GM21576 (cell line): ENCODE data around the gene ADAMTS13.
"Not testable (repeated sequence)": the region's sequence is repeated elsewhere in the genome, so short reads cannot be mapped to it uniquely, and the experiment has no call there.

ENCODE experiments used
- ATAC-seq: cut with Tn5 transposase; IDR thresholded peaks from one replicate; pipeline ENCODE4 v1.9.1; 2021; ENCODE audit warnings: mild to moderate bottlenecking, moderate library complexity; ENCODE audit not compliant: unreplicated experiment

Gene ADAMTS13

DNA sequence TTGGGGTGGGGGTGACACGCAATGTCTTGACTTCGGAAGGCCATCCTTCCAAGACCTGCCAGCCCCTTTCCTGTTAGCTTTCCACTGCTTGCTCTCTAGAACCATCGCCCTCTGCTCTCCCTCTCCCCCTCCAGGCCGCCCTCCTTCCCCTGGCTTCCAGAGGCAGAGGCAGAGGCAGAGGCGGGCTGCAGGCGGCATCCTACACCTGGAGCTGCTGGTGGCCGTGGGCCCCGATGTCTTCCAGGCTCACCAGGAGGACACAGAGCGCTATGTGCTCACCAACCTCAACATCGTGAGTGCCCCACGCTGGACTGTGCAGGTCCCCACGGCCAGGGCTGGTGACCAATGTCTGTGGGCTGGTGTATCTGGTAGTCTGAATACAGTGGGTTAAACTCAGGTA is 2.0 kb downstream of the ADAMTS13 start:
- ATAC-seq = no peak

DNA sequence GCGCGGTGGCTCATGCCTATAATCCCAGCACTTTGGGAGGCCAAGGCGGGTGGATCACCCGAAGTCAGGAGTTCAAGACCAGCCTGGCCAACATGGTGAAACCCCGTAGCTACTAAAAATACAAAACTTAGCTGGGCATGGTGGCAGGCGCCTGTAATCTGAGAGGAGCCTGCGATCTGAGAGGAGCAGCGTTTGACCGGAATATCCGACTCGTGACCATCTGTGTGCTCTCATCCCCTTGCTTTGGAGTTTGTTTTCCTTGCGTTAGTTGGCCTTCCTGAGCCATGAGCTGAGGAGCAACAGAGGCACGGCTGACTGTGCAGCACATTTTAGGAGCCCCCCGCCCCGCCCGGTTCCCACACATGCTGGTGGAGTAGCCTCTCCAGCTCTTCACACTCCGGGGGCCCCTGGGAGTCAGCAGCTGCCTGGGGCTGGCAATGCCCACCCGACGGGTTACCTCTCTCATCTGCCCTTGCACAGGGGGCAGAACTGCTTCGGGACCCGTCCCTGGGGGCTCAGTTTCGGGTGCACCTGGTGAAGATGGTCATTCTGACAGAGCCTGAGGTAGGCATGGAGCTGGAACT is 3.0 kb downstream of the ADAMTS13 start:
- no peak for ATAC-seq

DNA sequence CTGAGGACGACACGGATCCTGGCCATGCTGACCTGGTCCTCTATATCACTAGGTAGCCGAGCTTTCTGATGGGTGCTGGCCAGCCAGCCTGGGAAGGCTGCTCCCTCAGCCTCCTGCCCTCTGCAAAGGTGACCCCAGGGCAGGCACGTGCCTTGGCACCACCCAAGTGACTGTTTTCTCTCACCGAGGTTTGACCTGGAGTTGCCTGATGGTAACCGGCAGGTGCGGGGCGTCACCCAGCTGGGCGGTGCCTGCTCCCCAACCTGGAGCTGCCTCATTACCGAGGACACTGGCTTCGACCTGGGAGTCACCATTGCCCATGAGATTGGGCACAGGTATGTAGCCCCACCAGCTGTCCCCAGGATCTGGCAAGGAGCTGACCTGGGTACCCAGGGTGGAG is 3.8 kb downstream of the ADAMTS13 start:
- no peak for ATAC-seq

DNA sequence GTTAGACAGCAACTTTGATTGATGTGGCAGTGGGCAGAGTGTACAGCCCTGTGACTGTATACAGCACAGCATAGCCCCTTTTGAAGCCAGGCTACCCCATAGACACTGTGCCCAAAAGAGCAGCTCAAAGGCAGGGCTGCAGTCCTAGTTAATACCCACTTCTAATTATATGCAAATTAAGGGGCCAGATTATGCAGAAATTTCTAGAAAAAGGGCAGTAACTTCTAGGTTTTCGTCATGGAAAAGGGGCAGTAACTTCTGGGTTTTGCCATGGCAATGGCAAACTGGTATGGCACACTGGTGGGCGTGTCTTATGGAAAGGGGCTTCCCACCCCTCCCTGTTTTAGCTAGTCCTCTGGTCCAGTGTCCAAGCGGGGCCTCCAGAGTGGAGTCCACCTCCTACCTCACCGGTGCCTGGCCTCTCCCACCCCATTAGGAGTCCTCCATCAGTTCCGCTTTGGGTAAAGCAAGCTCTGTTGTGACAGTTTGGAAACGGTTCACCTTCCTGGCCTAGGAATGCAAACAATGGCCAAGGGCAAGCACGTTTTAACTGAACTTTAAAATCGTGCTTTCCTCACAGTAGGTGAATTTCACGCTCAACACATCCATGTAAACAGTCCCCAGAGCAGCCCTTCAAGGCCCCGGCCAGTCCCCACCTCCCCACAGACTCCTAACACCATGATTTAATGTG is 5.6 kb downstream of the ADAMTS13 start:
- ATAC-seq = no peak

DNA sequence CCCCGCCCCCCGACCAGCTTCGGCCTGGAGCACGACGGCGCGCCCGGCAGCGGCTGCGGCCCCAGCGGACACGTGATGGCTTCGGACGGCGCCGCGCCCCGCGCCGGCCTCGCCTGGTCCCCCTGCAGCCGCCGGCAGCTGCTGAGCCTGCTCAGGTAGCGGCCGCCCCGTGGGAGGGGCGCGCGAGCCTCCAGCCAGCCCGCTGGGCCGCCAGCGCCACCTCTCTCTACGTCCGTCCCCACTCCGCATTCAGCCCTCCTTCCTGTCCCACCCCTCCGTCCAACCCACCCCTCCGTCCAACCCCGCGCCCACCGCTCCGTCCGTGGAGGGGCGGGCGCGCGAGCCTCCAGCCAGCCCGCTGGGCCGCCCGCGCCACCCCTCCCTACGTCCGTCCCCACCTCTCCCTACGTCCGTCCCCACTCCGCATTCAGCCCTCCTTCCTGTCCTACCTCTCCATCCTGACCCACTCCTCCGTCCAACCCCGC is 6.5 kb downstream of the ADAMTS13 start:
- no peak for ATAC-seq

DNA sequence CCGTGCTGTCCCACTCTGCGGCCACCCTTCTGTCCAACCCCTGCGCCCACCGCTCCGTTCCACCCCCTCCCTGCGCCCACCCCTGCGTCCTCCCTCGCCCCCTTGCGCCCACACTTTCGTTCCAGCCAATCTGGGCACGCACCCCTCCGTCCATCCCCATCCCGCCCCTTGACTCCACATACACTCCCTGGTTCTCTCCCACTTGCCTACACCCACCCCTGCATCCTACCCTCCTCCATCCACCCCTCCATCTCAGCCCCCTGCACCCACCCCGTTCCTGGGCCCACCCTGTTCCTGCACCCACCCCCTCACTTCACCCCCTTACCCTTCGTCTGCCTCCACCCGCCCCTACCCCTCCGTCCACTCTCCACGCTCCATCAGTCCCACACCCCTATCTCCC is 7.0 kb downstream of the ADAMTS13 start:
- ATAC-seq = no peak

DNA sequence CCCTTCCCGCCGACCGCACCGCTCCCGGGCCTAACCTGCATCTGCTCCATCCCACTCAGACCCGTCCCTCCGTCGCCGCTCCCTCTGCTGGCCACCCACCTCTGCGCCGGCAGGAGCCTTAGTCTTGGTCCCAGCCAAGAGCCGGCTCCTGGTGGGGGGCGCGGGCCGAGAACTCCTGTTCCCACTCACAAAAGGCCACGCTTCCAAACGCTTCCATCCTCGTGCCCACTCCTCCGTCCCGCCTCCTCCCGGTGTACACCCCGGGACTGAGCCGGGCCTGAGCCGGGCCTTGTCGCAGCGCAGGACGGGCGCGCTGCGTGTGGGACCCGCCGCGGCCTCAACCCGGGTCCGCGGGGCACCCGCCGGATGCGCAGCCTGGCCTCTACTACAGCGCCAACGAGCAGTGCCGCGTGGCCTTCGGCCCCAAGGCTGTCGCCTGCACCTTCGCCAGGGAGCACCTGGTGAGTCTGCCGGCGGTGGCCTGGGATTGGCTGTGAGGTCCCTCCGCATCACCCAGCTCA is 7.5 kb downstream of the ADAMTS13 start:
- ATAC-seq = no peak

DNA sequence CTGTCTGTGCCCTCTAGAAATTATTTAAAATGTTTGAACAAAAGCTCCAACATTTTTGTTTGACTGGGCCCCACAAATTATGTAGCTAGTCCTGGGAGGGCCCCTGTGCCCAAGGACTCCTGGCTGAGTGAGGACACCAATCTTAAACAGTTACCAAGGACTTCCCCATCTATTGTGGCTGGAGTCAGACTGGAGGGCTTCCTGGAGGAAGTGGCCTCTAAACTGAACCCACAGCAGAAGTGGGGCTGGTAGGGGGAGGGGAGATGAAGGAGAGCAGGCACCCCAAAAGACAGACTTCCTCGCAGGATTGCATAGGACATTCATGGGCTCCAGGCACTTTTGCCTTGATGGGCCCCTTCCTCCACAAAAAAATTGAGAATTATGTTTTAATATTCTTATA is 8.1 kb downstream of the ADAMTS13 start:
- ATAC-seq = no peak

DNA sequence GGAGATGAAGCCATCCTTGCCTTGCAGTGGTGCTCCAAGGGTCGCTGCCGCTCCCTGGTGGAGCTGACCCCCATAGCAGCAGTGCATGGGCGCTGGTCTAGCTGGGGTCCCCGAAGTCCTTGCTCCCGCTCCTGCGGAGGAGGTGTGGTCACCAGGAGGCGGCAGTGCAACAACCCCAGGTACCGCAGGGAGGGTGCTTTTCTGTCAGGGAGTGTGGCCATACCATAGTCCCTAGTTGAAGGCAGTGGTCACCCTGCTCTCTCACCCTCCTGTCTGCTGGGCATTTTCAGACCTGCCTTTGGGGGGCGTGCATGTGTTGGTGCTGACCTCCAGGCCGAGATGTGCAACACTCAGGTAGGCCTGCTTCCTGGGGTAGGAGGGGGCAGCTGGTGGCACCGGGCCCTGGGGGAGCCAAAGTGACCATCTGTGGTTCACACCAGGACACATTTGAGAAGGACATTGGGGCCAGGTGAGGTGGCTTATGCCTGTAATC is 11.2 kb downstream of the ADAMTS13 start:
- no peak for ATAC-seq

DNA sequence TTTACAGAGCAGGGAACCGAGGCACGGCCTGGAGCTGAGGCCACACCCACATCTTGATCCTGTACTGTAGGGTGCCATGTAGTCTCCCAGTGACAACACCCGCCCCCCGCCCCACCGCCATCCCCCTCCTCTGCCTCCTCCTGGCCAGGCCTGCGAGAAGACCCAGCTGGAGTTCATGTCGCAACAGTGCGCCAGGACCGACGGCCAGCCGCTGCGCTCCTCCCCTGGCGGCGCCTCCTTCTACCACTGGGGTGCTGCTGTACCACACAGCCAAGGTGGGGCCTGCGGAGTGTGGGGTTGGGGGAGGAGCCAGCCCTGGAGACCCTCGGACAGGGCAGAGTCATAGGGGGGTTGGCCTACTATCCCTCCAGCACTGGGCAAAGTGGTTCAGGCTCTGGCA is 14.5 kb downstream of the ADAMTS13 start:
- ATAC-seq = no peak

DNA sequence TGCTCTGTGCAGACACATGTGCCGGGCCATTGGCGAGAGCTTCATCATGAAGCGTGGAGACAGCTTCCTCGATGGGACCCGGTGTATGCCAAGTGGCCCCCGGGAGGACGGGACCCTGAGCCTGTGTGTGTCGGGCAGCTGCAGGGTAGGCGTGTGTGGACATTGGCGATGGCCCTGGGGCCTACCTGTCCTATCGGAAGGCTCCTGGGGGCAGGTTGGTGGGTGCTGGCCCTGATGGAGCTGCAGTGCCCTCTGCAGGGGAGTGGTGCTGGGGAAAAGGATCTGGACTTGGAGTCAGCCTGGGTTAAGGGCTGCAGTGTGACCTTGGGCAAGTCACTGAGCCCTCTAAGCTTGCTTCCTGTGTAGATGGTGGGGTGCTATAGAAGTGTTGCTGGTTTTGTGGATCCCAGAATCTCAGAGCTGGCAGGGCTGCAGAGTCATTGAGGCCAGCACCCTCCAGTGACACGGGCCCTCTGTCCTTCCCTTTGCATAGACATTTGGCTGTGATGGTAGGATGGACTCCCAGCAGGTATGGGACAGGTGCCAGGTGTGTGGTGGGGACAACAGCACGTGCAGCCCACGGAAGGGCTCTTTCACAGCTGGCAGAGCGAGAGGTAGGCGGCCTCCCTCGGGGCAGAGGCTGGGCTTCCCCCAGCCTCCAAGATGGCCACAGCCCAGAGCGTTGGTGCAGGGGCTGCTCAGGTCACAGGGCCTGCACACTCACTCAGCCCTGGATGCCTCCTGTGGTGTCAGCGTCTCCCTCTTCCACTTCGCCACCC is 15.8 kb downstream of the ADAMTS13 start:
- ATAC-seq = no peak

DNA sequence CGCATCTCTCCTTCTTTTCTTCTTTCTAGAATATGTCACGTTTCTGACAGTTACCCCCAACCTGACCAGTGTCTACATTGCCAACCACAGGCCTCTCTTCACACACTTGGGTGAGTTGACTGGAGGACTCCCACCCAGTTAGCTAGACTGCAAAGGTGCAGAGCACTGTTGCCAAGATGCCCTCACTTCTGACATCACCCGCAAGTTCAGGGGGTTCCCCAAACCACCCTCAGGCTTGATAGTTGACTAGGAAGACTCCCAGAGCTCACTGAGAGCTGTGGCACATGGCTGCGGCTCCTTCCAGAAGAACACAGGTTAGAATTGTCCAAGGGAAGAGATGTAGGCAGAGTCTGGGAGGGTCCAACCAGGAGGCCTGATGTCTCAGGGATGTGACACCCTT is 17.2 kb downstream of the ADAMTS13 start:
- no peak for ATAC-seq

DNA sequence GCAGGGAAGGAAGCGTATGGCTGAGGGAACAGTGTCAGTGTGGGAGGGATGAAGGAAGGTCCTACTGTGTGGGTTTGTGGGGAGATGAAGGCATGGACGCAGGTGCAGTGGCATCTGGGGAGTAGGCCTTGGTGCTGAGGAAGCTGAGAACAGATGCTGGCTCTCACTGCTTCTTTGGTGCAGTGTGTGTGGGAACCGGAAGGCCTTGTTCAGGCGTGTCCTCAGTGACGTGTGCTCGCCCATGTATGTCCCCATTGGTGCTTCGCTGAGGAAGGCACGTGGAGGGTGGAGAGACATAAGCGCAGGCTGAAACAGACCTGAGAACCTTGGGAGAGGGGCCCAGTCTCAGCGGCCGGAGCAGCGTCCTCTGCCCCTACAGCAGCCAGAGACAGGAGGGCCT is 18.7 kb downstream of the ADAMTS13 start:
- no peak for ATAC-seq

DNA sequence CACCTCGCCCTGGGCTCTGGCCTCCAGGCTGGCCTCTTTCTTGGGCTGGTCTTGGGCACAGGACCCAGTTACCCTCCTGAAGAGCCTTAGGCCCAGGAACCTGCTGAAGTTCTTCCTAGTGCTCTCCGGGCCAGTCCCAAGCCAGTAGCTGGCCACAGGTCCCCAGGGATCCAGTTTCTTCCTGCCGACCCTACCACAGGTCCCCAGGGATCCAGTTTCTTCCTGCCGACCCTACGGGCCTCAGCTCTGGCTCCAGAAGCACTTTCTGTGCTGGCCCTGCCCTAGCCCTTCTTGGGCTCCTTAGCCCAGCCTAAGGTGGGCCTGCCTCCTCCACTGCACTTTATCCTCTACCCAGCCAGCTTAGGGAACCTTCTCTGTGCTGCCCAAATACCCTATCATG is 19.4 kb downstream of the ADAMTS13 start:
- no peak for ATAC-seq

DNA sequence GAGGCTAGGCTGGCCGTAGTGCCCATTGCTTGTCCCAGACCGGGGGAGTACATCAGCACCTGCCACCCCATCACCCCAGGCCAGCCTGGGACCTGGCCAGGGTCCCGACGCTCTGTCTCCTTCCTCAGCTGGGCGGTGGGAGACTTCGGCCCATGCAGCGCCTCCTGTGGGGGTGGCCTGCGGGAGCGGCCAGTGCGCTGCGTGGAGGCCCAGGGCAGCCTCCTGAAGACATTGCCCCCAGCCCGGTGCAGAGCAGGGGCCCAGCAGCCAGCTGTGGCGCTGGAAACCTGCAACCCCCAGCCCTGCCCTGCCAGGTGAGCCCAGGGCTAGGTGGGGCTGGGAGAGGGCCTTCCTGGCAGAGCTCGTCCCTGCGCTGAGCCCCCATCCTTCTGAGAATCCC is 21.1 kb downstream of the ADAMTS13 start:
- no peak for ATAC-seq

DNA sequence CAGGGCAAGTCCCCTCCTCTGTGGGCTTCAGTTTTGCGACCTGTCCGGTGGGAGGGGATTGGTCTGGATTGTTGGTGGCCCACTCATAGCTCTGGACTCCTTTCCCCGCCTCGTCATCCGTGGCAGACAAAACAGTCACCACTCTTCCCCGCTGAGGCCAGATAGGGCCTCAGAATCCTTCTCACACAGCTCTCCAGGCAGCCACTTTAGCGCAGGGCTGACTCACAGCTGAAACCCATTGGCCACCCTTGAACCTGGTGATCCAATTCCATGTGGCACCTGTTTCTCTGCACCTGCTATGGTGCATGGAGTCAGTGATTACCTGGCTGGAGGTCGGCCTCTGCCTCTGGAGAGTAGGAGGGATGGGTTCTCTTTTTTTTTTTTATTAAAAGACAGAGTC is 21.8 kb downstream of the ADAMTS13 start:
- ATAC-seq = no peak

DNA sequence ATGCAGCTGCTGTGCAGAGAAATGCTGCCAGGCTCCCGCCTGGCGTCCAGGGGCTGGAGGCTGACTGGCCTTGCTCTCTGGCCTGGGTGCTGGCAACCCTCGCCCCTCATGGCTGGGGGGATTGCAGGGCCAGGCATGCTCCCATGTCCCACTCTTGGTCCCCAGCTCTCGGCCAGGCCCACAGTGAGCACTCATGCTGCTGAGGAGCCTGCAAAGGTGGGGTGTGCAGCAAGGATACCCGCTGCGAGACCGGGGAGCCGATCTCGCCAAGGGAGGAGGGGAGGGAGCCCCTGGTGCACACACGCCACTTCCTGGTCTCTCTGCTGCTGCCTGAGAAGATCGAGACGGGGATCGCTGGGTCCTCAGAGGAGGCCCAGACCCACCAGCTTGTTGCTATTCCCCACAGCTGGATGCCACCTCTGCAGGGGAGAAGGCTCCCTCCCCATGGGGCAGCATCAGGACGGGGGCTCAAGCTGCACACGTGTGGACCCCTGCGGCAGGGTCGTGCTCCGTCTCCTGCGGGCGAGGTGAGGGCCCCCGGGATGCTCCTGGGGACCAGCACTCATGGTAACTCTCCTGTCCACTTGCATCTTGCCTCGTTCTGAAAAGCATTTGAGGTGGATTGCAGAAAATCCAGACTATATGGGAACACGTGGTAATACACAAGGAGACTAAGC is 23.3 kb downstream of the ADAMTS13 start:
- ATAC-seq = no peak

DNA sequence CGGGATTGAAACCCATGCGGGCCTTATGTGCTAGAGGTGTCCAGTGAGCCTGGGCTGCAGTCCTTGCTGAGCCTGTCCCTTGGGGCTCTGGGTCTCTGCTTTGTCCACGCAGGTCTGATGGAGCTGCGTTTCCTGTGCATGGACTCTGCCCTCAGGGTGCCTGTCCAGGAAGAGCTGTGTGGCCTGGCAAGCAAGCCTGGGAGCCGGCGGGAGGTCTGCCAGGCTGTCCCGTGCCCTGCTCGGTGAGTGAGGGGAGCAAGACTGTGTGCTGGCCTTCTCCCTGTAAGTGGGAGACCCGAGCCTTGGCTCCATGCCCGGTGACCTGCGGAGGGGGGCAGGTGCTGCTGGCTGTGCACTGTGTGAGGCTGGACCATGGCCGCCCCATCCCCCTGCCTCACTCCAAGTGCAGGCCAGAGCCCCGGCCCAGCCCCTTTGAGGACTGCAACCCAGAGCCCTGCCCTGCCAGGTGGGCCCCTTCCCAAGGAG is 26.4 kb downstream of the ADAMTS13 start:
- no peak for ATAC-seq

DNA sequence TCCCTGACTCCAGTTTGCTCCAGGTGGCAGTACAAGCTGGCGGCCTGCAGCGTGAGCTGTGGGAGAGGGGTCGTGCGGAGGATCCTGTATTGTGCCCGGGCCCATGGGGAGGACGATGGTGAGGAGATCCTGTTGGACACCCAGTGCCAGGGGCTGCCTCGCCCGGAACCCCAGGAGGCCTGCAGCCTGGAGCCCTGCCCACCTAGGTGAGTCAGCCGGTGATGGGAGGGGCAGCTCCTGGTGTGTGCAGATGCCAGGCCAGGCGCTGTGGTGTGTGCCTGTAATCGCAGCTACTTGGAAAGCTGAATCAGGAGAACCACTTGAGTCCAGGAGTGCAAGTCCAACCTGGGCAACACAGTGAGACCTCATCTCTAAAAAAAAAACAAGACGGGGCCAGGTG is 27.6 kb downstream of the ADAMTS13 start:
- ATAC-seq = no peak

DNA sequence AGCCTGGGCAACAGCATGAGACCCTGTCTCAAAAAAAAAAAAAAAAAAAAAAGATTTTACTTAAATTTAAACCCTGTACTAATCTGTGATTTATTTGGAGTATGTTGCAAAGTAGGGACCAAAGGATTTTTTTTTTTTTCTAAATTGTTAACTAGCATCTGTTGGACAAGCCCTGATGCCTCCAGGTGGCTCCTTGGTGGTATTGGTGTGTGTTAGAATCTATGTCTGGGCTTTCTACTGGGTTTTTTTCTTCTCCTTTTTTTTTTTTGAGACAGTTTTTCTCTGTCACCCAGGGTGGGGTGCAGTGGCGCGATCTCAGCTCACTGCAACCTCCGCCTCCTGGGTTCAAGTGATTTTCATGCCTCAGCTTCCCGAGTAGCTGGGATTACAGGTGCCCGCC is 29.7 kb downstream of the ADAMTS13 start:
- ATAC-seq = not testable (repeated sequence)

DNA sequence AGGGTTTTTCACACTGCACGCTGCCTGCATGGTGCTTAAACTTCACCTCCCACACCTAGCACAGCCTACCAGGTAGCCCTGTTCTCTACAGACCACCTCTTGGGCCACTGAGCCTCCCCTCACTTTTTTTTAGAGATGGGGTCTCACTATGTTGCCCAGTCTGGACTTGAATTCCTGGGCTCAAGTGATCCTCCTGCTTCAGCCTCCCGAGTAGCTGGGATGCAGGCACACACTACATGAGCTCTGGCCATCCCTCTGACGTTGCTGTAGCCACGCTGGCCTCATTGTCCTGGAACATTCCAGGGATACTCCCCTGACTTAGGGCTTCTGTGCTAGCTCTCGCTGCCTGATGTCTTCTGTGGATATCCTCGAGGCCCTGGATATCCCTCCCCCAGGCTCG is 30.4 kb downstream of the ADAMTS13 start:
- ATAC-seq = no peak
